Neural cell (in vitro differentiated cells): ENCODE results near the gene COL4A4.

ENCODE experiments used
- CTCF ChIP-seq: fragments of 450-650 bp; IDR thresholded peaks from 2 replicates; pipeline ENCODE4 v1.5.1; 2014; ENCODE audit warnings: antibody characterized with exemption, mild to moderate bottlenecking, moderate library complexity; ENCODE audit not compliant: poor library complexity, severe bottlenecking
- EP300 ChIP-seq: fragments of 450-650 bp; conservative IDR thresholded peaks from 2 replicates; pipeline ENCODE4 v1.6.1; 2014; ENCODE audit warnings: antibody characterized with exemption, mild to moderate bottlenecking, moderate library complexity; ENCODE audit not compliant: poor library complexity, severe bottlenecking
- RAD21 ChIP-seq: fragments of 450-650 bp; conservative IDR thresholded peaks from 2 replicates; pipeline ENCODE4 v1.6.1; 2014; ENCODE audit warnings: antibody characterized with exemption, mild to moderate bottlenecking, moderate library complexity
- TAF1 ChIP-seq: IDR thresholded peaks from 2 replicates; pipeline ENCODE4 v1.6.1; 2012; ENCODE audit warnings: low read depth

- TF ChIP-seq CTCF (no peak), TAF1 (no peak), RAD21 (no peak), EP300 (no peak)
Observed at GRCh38 chr2:227192491-227192890, 28.5 kb upstream of the COL4A4 start.
